Esophagus muscularis mucosa (tissue), 4 donors: ENCODE data around the gene TMEM130. TPM values are rescaled to one million over a fixed set of nuclear protein-coding genes. Genes with fewer than 3 reads are reported as not detected.
A peak's percentile ranks its signal among the peaks of the same experiment; 100 is the strongest.

Source experiments
- DNase-seq: peaks from one replicate; pipeline ENCODE4 v3.0.0-alpha.2; 2017; ENCODE audit errors: extremely low spot score
- H3K27ac ChIP-seq, 4 donors: fragments of 200-600 bp; sonication (generic); replicated peaks in 1 of 4; 1 replicate in 3 of 4; 2 replicates in 1 of 4; pipeline ENCODE4 v1.5.1; 2016 to 2019; ENCODE audit warnings: mild to moderate bottlenecking in 1 of 4
- H3K27me3 ChIP-seq, 4 donors: fragments of 200-600 bp; sonication (generic); one replicate each; pipeline versions ENCODE4 v1.5.1 to v1.6.0; 2016 to 2019
- H3K36me3 ChIP-seq, 4 donors: fragments of 200-600 bp; sonication (generic); one replicate each; pipeline ENCODE4 v1.5.1; 2016 to 2019
- H3K4me1 ChIP-seq, 4 donors: fragments of 200-600 bp; sonication (generic); one replicate each; pipeline ENCODE4 v1.5.1; 2016 to 2019
- H3K4me3 ChIP-seq, 4 donors: fragments of 200-600 bp; sonication (generic); 1 replicate in 2 of 4; 2 replicates in 2 of 4; pipeline ENCODE4 v1.5.1; 2016 to 2019; ENCODE audit warnings: mild to moderate bottlenecking in 4 of 4, moderate library complexity in 1 of 4
- H3K9me3 ChIP-seq, 4 donors: fragments of 200-600 bp; sonication (generic); 1 replicate in 3 of 4; 2 replicates in 1 of 4; pipeline ENCODE4 v1.5.1; 2016 to 2019
- CTCF ChIP-seq, 3 experiments: fragments of 200-600 bp in 2 of 3; fragments of 450-650 bp in 1 of 3; sonication (generic) in 2 of 3; IDR thresholded peaks; one replicate each; pipeline ENCODE4 v1.5.1; 2017 to 2019; ENCODE audit warnings: antibody characterized with exemption in 3 of 3, mild to moderate bottlenecking in 2 of 3, moderate library complexity in 1 of 3
- EP300 ChIP-seq: sonication (generic); formaldehyde crosslinking; IDR thresholded peaks from one replicate; pipeline ENCODE4 v1.6.1; 2017; ENCODE audit warnings: antibody characterized with exemption
- POLR2A ChIP-seq: fragments of 450-650 bp; IDR thresholded peaks from one replicate; pipeline ENCODE4 v1.6.1; 2017; ENCODE audit warnings: antibody characterized with exemption, moderate library complexity, mild to moderate bottlenecking, low read depth
- POLR2AphosphoS5 ChIP-seq, 2 donors: sonication (generic); formaldehyde crosslinking; IDR thresholded peaks; one replicate each; pipeline ENCODE4 v1.6.1; 2017; ENCODE audit warnings: antibody characterized with exemption in 2 of 2
- WGBS: methylation state at CpG from one replicate; pipeline ENCODE4 v1.1.5; 2018; 5-methylcytosine and 5-hydroxymethylcytosine counted together
- intact Hi-C: fragments of 100-400 bp; cut with DNase I; formaldehyde crosslinking; loops from one replicate; pipeline ENCODE4 v1.15.1; 2023
- total RNA-seq, 4 donors: library from RNA; depleted of rRNA; stranded (reverse); fragments of >200 nt; gene quantifications; one replicate each; pipeline versions ENCODE4 v1.1.0 to v1.2.1, GENCODE V29; 2016

Gene TMEM130
- total RNA-seq, 4 donors from 2014 or later: 0.57 to 2.3 (median 0.87) TPM

- peaks cover 0 to 3% (median 0%) of the 10 kb centered on the region in 4 donors for H3K4me1 ChIP-seq
- TF ChIP-seq POLR2A (no peak), POLR2AphosphoS5 (IDR thresholded peaks at IDR 0.05) (no peak), EP300 (no peak), CTCF (IDR thresholded peaks at IDR 0.05) (no peak)
- H3K9me3 ChIP-seq: no peaks in the 10 kb centered on the region
- no peaks in the 10 kb centered on the region for H3K36me3 ChIP-seq
- DNase-seq: no peak
- H3K27me3 ChIP-seq: peaks cover 0 to 41% (median 0%) of the 10 kb centered on the region in 4 donors
- H3K4me3 ChIP-seq: no peak overlapping the region
- intact Hi-C loops: loop anchor here (1.0 kb wide), 1 partner anchor 407 kb away; no protein-coding TSS in a partner anchor
- no peak overlapping the region for H3K27ac ChIP-seq
- WGBS: 58% methylated on average over 4 of the region's 4 CpGs
Measured at GRCh38 chr7:98840722-98841121, 29.1 kb downstream of the TMEM130 start.

- H3K27ac ChIP-seq: no peak overlapping the region
- intact Hi-C loops: no loop called here
- WGBS: 74% methylated on average over 10 of the region's 11 CpGs
Measured at GRCh38 chr7:98840096-98840495, 29.7 kb downstream of the TMEM130 start.

GRCh38 chr7:98837630-98837972 is 32.2 kb downstream of the TMEM130 start:
- 65% methylated on average over 5 of the region's 5 CpGs for WGBS
- no peak for DNase-seq
- TF ChIP-seq POLR2A: no peak
- TF ChIP-seq POLR2AphosphoS5 (IDR thresholded peaks at IDR 0.05): no peak
- TF ChIP-seq EP300: no peak

More at GRCh38 chr7:98840096-98840495, 29.7 kb downstream of the TMEM130 start:
- no peaks in the 10 kb centered on the region for H3K36me3 ChIP-seq
- H3K4me3 ChIP-seq: no peak overlapping the region
- H3K9me3 ChIP-seq: no peaks in the 10 kb centered on the region
- no peak for DNase-seq
- H3K27me3 ChIP-seq: peaks cover 0 to 48% (median 0%) of the 10 kb centered on the region in 4 donors
- TF ChIP-seq POLR2AphosphoS5 (IDR thresholded peaks at IDR 0.05): no peak
- TF ChIP-seq EP300: no peak
- no peak for TF ChIP-seq POLR2A
- TF ChIP-seq CTCF (IDR thresholded peaks at IDR 0.05): no peak
- H3K4me1 ChIP-seq: peaks cover 0 to 3% (median 0%) of the 10 kb centered on the region in 4 donors

GRCh38 chr7:98836811-98837629 is 32.8 kb downstream of the TMEM130 start:
- Histone ChIP-seq H3K27me3 (peaks cover 0 to 50% (median 0%) of the 10 kb centered on the region in 4 donors), H3K4me3 (no peak overlapping the region), H3K4me1 (peaks cover 0 to 3% (median 0%) of the 10 kb centered on the region in 4 donors), H3K27ac (no peak overlapping the region), H3K9me3 (no peaks in the 10 kb centered on the region), H3K36me3 (no peaks in the 10 kb centered on the region)
- TF ChIP-seq CTCF (IDR thresholded peaks at IDR 0.05) (peak in 1 of 3 experiments; percentile 25), POLR2A (no peak), EP300 (no peak)
- no peak for DNase-seq
- WGBS: 31% methylated on average over 8 of the region's 10 CpGs
- intact Hi-C loops: no loop called here

More at GRCh38 chr7:98837630-98837972, 32.2 kb downstream of the TMEM130 start:
- Histone ChIP-seq H3K36me3 (no peaks in the 10 kb centered on the region), H3K4me3 (no peak overlapping the region), H3K27ac (no peak overlapping the region), H3K9me3 (no peaks in the 10 kb centered on the region), H3K4me1 (peaks cover 0 to 3% (median 0%) of the 10 kb centered on the region in 4 donors), H3K27me3 (peaks cover 0 to 50% (median 0%) of the 10 kb centered on the region in 4 donors)
- intact Hi-C loops: no loop called here

GRCh38 chr7:98834949-98835348 is 34.9 kb downstream of the TMEM130 start:
- TF ChIP-seq POLR2A: no peak
- TF ChIP-seq CTCF (IDR thresholded peaks at IDR 0.05): no peak
- no peak for TF ChIP-seq POLR2AphosphoS5 (IDR thresholded peaks at IDR 0.05)
- TF ChIP-seq EP300: no peak
- Histone ChIP-seq H3K27ac (no peak overlapping the region), H3K27me3 (peaks cover 0 to 45% (median 0%) of the 10 kb centered on the region in 4 donors), H3K4me1 (peaks cover 0 to 8% (median 0%) of the 10 kb centered on the region in 4 donors), H3K4me3 (no peak overlapping the region), H3K36me3 (no peaks in the 10 kb centered on the region), H3K9me3 (no peaks in the 10 kb centered on the region)
- DNase-seq: no peak
- 63% methylated on average over 8 of the region's 8 CpGs for WGBS
- intact Hi-C loops: no loop called here
